ENCODE measurements around the gene CMTM4.
A peak's percentile ranks its signal among the peaks of the same experiment; 100 is the strongest.
"Not testable (repeated sequence)": the region's sequence is repeated elsewhere in the genome, so short reads cannot be mapped to it uniquely, and the experiment has no call there.

Gene CMTM4

GRCh38 chr16:66592814-66593213, 103.7 kb downstream of the CMTM4 start:
- DNase-seq (ENCODE audit: low spot score), result no peak

- no peak for DNase-seq (ENCODE audit: low spot score)
These were observed 104.3 kb downstream of the CMTM4 start for GRCh38 chr16:66592241-66592640.

- DNase-seq (ENCODE audit: low spot score), result no peak
These were observed 105.5 kb downstream of the CMTM4 start for GRCh38 chr16:66591018-66591417.

GRCh38 chr16:66590322-66590721, 106.2 kb downstream of the CMTM4 start:
- DNase-seq (ENCODE audit: low spot score), result no peak

GRCh38 chr16:66588981-66589713, 107.4 kb downstream of the CMTM4 start:
- DNase-seq (ENCODE audit: low spot score), result no peak

- no peak for DNase-seq (ENCODE audit: low spot score)
These were observed 108.5 kb downstream of the CMTM4 start for GRCh38 chr16:66587881-66588600.

GRCh38 chr16:66585481-66586239, 110.9 kb downstream of the CMTM4 start:
- DNase-seq (ENCODE audit: low spot score), result no peak

- peak; percentile 54 for DNase-seq (ENCODE audit: low spot score)
These were observed 115.1 kb downstream of the CMTM4 start for GRCh38 chr16:66581246-66581952.

GRCh38 chr16:66580605-66581209, 115.8 kb downstream of the CMTM4 start:
- DNase-seq (ENCODE audit: low spot score), result peak; percentile 71

- DNase-seq (ENCODE audit: low spot score), result no peak
These were observed 117.7 kb downstream of the CMTM4 start, which contains the start of gene CMTM2 for GRCh38 chr16:66578651-66579531. CMTM2 (plus strand) TSS chr16:66579463; CDS start chr16:66579608, 145 bp downstream.

- no peak for DNase-seq (ENCODE audit: low spot score)
These were observed 120.2 kb downstream of the CMTM4 start for GRCh38 chr16:66576296-66576695.

- no peak for DNase-seq (ENCODE audit: low spot score)
These were observed 121.5 kb downstream of the CMTM4 start for GRCh38 chr16:66575060-66575459.

GRCh38 chr16:66574531-66574930, 122.0 kb downstream of the CMTM4 start:
- DNase-seq (ENCODE audit: low spot score), result no peak

- no peak for DNase-seq (ENCODE audit: low spot score)
These were observed 122.5 kb downstream of the CMTM4 start for GRCh38 chr16:66574081-66574480.

- DNase-seq (ENCODE audit: low spot score), result no peak
These were observed 124.2 kb downstream of the CMTM4 start for GRCh38 chr16:66572356-66572755.

- no peak for DNase-seq (ENCODE audit: low spot score)
These were observed 126.6 kb downstream of the CMTM4 start for GRCh38 chr16:66569827-66570405.

GRCh38 chr16:66569131-66569530, 127.4 kb downstream of the CMTM4 start:
- peak; percentile 46 for DNase-seq (ENCODE audit: low spot score)

- DNase-seq (ENCODE audit: low spot score), result no peak
These were observed 128.2 kb downstream of the CMTM4 start for GRCh38 chr16:66568355-66568754.

GRCh38 chr16:66567270-66567669, 129.3 kb downstream of the CMTM4 start:
- not testable (repeated sequence) for DNase-seq (ENCODE audit: low spot score)

Data from kidney tubule cell (primary cell).